SU-DHL-6 (cell line): Measurements from ENCODE around the gene ZC3H12C.

Experiments used
- CTCF ChIP-seq: fragments of 200-600 bp; sonication (generic); IDR thresholded peaks from one replicate; pipeline ENCODE4 v1.5.1; 2017; ENCODE audit warnings: antibody characterized with exemption, mild to moderate bottlenecking, low read length, moderate library complexity; ENCODE audit not compliant: insufficient read depth, poor library complexity, severe bottlenecking
- EZH2phosphoT487 ChIP-seq: fragments of 200-600 bp; sonication (generic), shearing (Covaris generic); conservative IDR thresholded peaks from 2 replicates; pipeline ENCODE4 v1.6.1; 2018; ENCODE audit warnings: mild to moderate bottlenecking, antibody characterized with exemption, low read length, moderate library complexity, mixed read lengths

- TF ChIP-seq CTCF (no peak), EZH2phosphoT487 (no peak)
Observed at GRCh38 chr11:110207123-110207522, 113.9 kb downstream of the ZC3H12C start.
